ENCODE measurements around the gene TLE7.

GRCh38 chr16:71428883-71429282 lies 13.0 kb downstream of the TLE7 start:
- TF ChIP-seq CTCF (IDR thresholded peaks at IDR 0.05; ENCODE audit: low read length) (no peak), EZH2 (optimal IDR thresholded peaks at IDR 0.05; ENCODE audit: low read depth, low read length) (no peak), EZH2phosphoT487 (IDR thresholded peaks at IDR 0.05; ENCODE audit: low read length) (no peak)

Data from MM.1S (cell line).